PC-9 (cell line): ENCODE measurements around the gene ADAMTS13.

Experiments used
- EZH2 ChIP-seq: fragments of 200-600 bp; sonication (generic); IDR thresholded peaks from 2 replicates; pipeline ENCODE4 v1.8.0; 2017; ENCODE audit warnings: antibody characterized with exemption, low read depth
- TF ChIP-seq, protein P1 (sequence below): fragments of 200-600 bp; sonication (generic); conservative IDR thresholded peaks from 2 replicates; pipeline ENCODE4 v1.6.1; 2017; ENCODE audit warnings: mixed run types, antibody characterized with exemption, mild to moderate bottlenecking, moderate library complexity

DNA sequence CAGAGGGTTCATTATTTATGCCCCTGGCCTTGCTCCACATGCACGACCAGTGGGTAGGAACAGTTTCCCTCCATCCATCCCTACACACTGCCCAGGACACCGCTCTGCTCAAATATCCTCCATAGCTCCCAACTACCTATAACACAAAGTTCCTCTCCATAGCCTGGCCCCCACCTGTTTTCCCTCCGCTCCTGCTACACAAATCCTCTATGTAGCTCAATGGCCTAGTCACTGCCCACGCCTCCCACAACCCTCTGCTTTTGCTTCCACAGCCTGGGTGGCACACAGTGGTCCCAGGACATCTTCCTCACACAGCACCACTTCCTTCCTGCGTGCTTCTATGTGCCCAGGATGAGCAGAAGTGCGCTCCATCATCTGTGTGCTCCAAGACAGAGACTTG lies 24.8 kb upstream of the ADAMTS13 start:
- TF ChIP-seq, protein P1, sequence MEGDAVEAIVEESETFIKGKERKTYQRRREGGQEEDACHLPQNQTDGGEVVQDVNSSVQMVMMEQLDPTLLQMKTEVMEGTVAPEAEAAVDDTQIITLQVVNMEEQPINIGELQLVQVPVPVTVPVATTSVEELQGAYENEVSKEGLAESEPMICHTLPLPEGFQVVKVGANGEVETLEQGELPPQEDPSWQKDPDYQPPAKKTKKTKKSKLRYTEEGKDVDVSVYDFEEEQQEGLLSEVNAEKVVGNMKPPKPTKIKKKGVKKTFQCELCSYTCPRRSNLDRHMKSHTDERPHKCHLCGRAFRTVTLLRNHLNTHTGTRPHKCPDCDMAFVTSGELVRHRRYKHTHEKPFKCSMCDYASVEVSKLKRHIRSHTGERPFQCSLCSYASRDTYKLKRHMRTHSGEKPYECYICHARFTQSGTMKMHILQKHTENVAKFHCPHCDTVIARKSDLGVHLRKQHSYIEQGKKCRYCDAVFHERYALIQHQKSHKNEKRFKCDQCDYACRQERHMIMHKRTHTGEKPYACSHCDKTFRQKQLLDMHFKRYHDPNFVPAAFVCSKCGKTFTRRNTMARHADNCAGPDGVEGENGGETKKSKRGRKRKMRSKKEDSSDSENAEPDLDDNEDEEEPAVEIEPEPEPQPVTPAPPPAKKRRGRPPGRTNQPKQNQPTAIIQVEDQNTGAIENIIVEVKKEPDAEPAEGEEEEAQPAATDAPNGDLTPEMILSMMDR = no peak
- no peak for TF ChIP-seq EZH2
